Activated CD4-positive, CD25-positive, alpha-beta regulatory T cell (primary cell): ENCODE data around the gene SLFN12L.
"Not testable (repeated sequence)": the region's sequence is repeated elsewhere in the genome, so short reads cannot be mapped to it uniquely, and the experiment has no call there.

Source experiments
- DNase-seq, 4 experiments: peaks; one replicate each; lab custom pipeline; 2025; lab: John Stamatoyannopoulos, UW

The SLFN12L gene

GRCh38 chr17:35542990-35543389 is 5.5 kb upstream of the SLFN12L start:
- DNase-seq: no peak

GRCh38 chr17:35541434-35541833 is 4.0 kb upstream of the SLFN12L start:
- no peak for DNase-seq

GRCh38 chr17:35540589-35541404 is 3.3 kb upstream of the SLFN12L start:
- DNase-seq: no peak

- no peak for DNase-seq
Measured at GRCh38 chr17:35539659-35540026, 2.2 kb upstream of the SLFN12L start.

- DNase-seq: no peak
Measured at GRCh38 chr17:35536664-35537171, 760 bp downstream of the SLFN12L start.

- not testable (repeated sequence) for DNase-seq
Measured at GRCh38 chr17:35535406-35535805, 2.1 kb downstream of the SLFN12L start.

- DNase-seq: no peak
Measured at GRCh38 chr17:35534576-35535093, 2.8 kb downstream of the SLFN12L start.

GRCh38 chr17:35531160-35531559 is 6.3 kb downstream of the SLFN12L start:
- no peak for DNase-seq

- DNase-seq: no peak
Measured at GRCh38 chr17:35529866-35530265, 7.6 kb downstream of the SLFN12L start.

GRCh38 chr17:35529326-35529725 is 8.2 kb downstream of the SLFN12L start:
- not testable (repeated sequence) for DNase-seq

- no peak for DNase-seq
Measured at GRCh38 chr17:35523296-35523695, 14.2 kb downstream of the SLFN12L start.

- peak in 1 of 4 experiments; percentile 3 for DNase-seq
Measured at GRCh38 chr17:35521654-35522256, 15.7 kb downstream of the SLFN12L start.

GRCh38 chr17:35521150-35521549 is 16.3 kb downstream of the SLFN12L start:
- no peak for DNase-seq

GRCh38 chr17:35519906-35520442 is 17.5 kb downstream of the SLFN12L start:
- DNase-seq: no peak

GRCh38 chr17:35519439-35519838 is 18.0 kb downstream of the SLFN12L start:
- DNase-seq: no peak

GRCh38 chr17:35518431-35518830 is 19.0 kb downstream of the SLFN12L start:
- DNase-seq: not testable (repeated sequence)

GRCh38 chr17:35515027-35515426 is 22.5 kb downstream of the SLFN12L start:
- DNase-seq: no peak

- DNase-seq: no peak
Measured at GRCh38 chr17:35514564-35514963, 22.9 kb downstream of the SLFN12L start.

GRCh38 chr17:35510052-35510451 is 27.4 kb downstream of the SLFN12L start:
- no peak for DNase-seq

- not testable (repeated sequence) for DNase-seq
Measured at GRCh38 chr17:35507714-35508113, 29.8 kb downstream of the SLFN12L start.

GRCh38 chr17:35499548-35499947 is 37.9 kb downstream of the SLFN12L start:
- DNase-seq: no peak

- DNase-seq: no peak
Measured at GRCh38 chr17:35498448-35499178, 38.9 kb downstream of the SLFN12L start.
